Panc1 (cell line): ENCODE data around the gene PLD2. TPM values are rescaled to one million over a fixed set of nuclear protein-coding genes. Genes with fewer than 3 reads are reported as not detected.

ENCODE experiments used
- ATAC-seq: fragments of 200-7000 bp; cut with Tn5 transposase; 2 replicates; pipeline ENCODE4 v1.9.1; 2020; ENCODE audit warnings: mild to moderate bottlenecking, moderate library complexity
- BruUV-seq: library from RNA; stranded (reverse); fragments of 400-500 nt; replicated peaks from 2 replicates; lab custom pipeline; 2021; lab: Mats Ljungman, UMichigan
- CTCF ChIA-PET: fragments of 300-600 bp; sonication (Branson Sonifier 250); formaldehyde crosslinking; loops from one replicate; lab custom pipeline; 2022; ENCODE audit warnings: antibody characterized with exemption; lab: Charles Lee
- POLR2A ChIA-PET: fragments of 300-600 bp; sonication (Branson Sonifier 250); formaldehyde crosslinking; loops from one replicate; lab custom pipeline; 2022; ENCODE audit warnings: antibody characterized with exemption; lab: Charles Lee
- DNase-seq: peaks from one replicate; pipeline ENCODE4 v3.0.0-alpha.2; 2010; ENCODE audit warnings: low read depth, low spot score
- H3K27ac ChIP-seq: 2 replicates; pipeline ENCODE4 v1.5.1; 2011; ENCODE audit warnings: mild to moderate bottlenecking, low read length, inconsistent platforms
- H3K27me3 ChIP-seq: fragments of 200-500 bp; sonication (Bioruptor generic); 2 replicates; pipeline ENCODE4 v1.6.0; 2014; ENCODE audit warnings: low read length, inconsistent platforms; ENCODE audit not compliant: control insufficient read depth, insufficient read depth
- H3K36me3 ChIP-seq: fragments of 200-500 bp; sonication (Bioruptor generic); 2 replicates; pipeline ENCODE4 v1.5.1; 2014; ENCODE audit warnings: inconsistent platforms, mild to moderate bottlenecking, low read length, moderate library complexity; ENCODE audit not compliant: control insufficient read depth, insufficient read depth
- H3K4me1 ChIP-seq: 2 replicates; pipeline ENCODE4 v1.5.1; 2011; ENCODE audit warnings: inconsistent platforms, mild to moderate bottlenecking, low read length, moderate library complexity; ENCODE audit not compliant: control insufficient read depth, insufficient read depth
- H3K4me3 ChIP-seq, 2 experiments: 2 replicates each; pipeline ENCODE4 v1.5.1; 2011 to 2012; ENCODE audit warnings: low read depth in 2 of 2, low read length in 2 of 2, mild to moderate bottlenecking in 2 of 2, inconsistent platforms in 1 of 2, moderate library complexity in 1 of 2
- H3K9me3 ChIP-seq: fragments of 200-500 bp; sonication (Bioruptor generic); 2 replicates; pipeline ENCODE4 v1.5.1; 2014; ENCODE audit warnings: low read depth, mild to moderate bottlenecking, inconsistent platforms, low read length, moderate library complexity; ENCODE audit not compliant: control insufficient read depth, insufficient read depth
- CTCF ChIP-seq: fragments of 450-650 bp; IDR thresholded peaks from 2 replicates; pipeline ENCODE4 v1.5.1; 2017; ENCODE audit warnings: mild to moderate bottlenecking
- POLR2AphosphoS5 ChIP-seq: IDR thresholded peaks from 2 replicates; pipeline ENCODE4 v1.6.1; 2012; ENCODE audit warnings: mild to moderate bottlenecking, low read depth, low read length, moderate library complexity
- REST ChIP-seq, 2 experiments: IDR thresholded peaks; 2 replicates each; pipeline ENCODE4 v1.6.1; 2011 to 2012; ENCODE audit warnings: low read depth in 2 of 2, control low read depth in 1 of 2, low read length in 1 of 2, mild to moderate bottlenecking in 1 of 2, moderate library complexity in 1 of 2; ENCODE audit not compliant: insufficient read depth in 1 of 2
- SIN3A ChIP-seq: IDR thresholded peaks from 2 replicates; pipeline ENCODE4 v1.6.1; 2012; ENCODE audit warnings: low read depth, mild to moderate bottlenecking, low read length, moderate library complexity, borderline replicate concordance; ENCODE audit not compliant: insufficient read depth
- TCF7L2 ChIP-seq: IDR thresholded peaks from 2 replicates; pipeline ENCODE4 v1.6.1; 2011; ENCODE audit warnings: mild to moderate bottlenecking, low read depth, low read length, inconsistent platforms
- in situ Hi-C: cut with HindIII; loops from 2 replicates; pipeline ENCODE4 v1.10.0; 2016; ENCODE audit warnings: low sequenced_read_pairs, low pct_unique_long_range_greater_than_20kb
- intact Hi-C: fragments of 100-400 bp; cut with micrococcal nuclease; formaldehyde crosslinking; loops from one replicate; pipeline ENCODE4 v1.10.0; 2022; ENCODE audit not compliant: unreplicated experiment
- total RNA-seq: library from RNA; stranded (reverse); gene quantifications from one replicate; pipeline ENCODE4 v1.2.1, GENCODE V29; 2021; ENCODE audit not compliant: unreplicated experiment

Gene PLD2
- total RNA-seq, 1 experiment from 2014 or later, result 40.2 TPM

- BruUV-seq, result no TSS peak
- ChIA-PET CTCF (no interaction called here), POLR2A (no interaction called here)
- Histone ChIP-seq H3K9me3 (no peaks in the 10 kb centered on the region), H3K36me3 (no peaks in the 10 kb centered on the region), H3K27me3 (no peaks in the 10 kb centered on the region), H3K4me3 (no peak overlapping the region), H3K4me1 (no peaks in the 10 kb centered on the region), H3K27ac (no peak overlapping the region)
- intact Hi-C loops, result no loop called here
- DNase-seq (no peak), ATAC-seq (no peak)
- TF ChIP-seq CTCF, result no peak
- no peak for TF ChIP-seq SIN3A
- TF ChIP-seq POLR2AphosphoS5, result no peak
- no peak for TF ChIP-seq REST (IDR thresholded peaks at IDR 0.05; ENCODE audit: insufficient read depth in 1 of 2, low read depth in 2 of 2, low read length in 1 of 2)
- TF ChIP-seq TCF7L2, result no peak
- in situ Hi-C loops, result no loop called here
These were observed 26.5 kb upstream of the PLD2 start for GRCh38 chr17:4780325-4780955.

GRCh38 chr17:4782652-4783051 is 24.3 kb upstream of the PLD2 start:
- Histone ChIP-seq H3K4me1 (no peaks in the 10 kb centered on the region), H3K27me3 (no peaks in the 10 kb centered on the region), H3K27ac (no peak overlapping the region), H3K9me3 (no peaks in the 10 kb centered on the region), H3K4me3 (no peak overlapping the region), H3K36me3 (no peaks in the 10 kb centered on the region)
- BruUV-seq, result no TSS peak
- ChIA-PET POLR2A (no interaction called here), CTCF (no interaction called here)
- DNase-seq, result no peak
- no peak for TF ChIP-seq REST (IDR thresholded peaks at IDR 0.05; ENCODE audit: insufficient read depth in 1 of 2, low read depth in 2 of 2, low read length in 1 of 2)
- no peak for TF ChIP-seq TCF7L2
- TF ChIP-seq SIN3A, result no peak
- TF ChIP-seq POLR2AphosphoS5, result no peak
- no peak for TF ChIP-seq CTCF
- in situ Hi-C loops (no loop called here), intact Hi-C loops (no loop called here)
- ATAC-seq, result no peak
